Daoy (cell line): ENCODE results near the gene LGI1. TPM values are rescaled to one million over a fixed set of nuclear protein-coding genes. Genes with fewer than 3 reads are reported as not detected.

Source experiments
- DNase-seq: peaks from one replicate; pipeline ENCODE4 v3.0.0-alpha.2; 2015; ENCODE audit warnings: low read depth
- total RNA-seq: library from RNA; depleted of rRNA; stranded (reverse); fragments of >200 nt; shearing (Covaris generic); gene quantifications from 2 replicates; pipeline ENCODE4 v1.2.3, GENCODE V29; 2014; rRNA removed

Gene LGI1
- not detected in 2 replicates for total RNA-seq

GRCh38 chr10:93757801-93758507, at the start of gene LGI1:
LGI1 (plus strand) TSS chr10:93757936; CDS start chr10:93758145, 209 bp downstream.
- no peak for DNase-seq

GRCh38 chr10:93710333-93710909, 47.3 kb upstream of the LGI1 start:
- DNase-seq = no peak

DNA sequence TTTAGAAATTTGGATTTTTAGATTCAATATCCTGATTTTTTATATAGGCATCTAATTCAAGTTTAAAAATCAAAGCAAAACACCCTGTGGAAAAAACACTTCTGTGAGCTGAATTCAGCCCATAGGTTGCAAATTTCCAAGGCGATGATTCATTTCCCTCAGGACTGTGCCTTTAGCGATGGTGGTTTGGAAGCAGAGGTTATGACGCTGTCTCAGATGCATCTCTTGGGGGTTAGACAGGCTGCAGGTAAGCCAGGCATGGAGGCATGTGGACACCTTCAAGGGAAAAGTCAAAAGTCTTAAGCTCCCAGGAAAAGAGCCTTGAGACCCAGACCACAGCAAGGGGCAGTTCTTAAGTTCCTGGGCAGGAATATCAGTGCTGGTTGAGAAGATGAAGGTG, 45.8 kb upstream of the LGI1 start:
- peak; percentile 47 for DNase-seq

- DNase-seq = no peak
Measured at GRCh38 chr10:93712593-93712992, 45.1 kb upstream of the LGI1 start.

DNA sequence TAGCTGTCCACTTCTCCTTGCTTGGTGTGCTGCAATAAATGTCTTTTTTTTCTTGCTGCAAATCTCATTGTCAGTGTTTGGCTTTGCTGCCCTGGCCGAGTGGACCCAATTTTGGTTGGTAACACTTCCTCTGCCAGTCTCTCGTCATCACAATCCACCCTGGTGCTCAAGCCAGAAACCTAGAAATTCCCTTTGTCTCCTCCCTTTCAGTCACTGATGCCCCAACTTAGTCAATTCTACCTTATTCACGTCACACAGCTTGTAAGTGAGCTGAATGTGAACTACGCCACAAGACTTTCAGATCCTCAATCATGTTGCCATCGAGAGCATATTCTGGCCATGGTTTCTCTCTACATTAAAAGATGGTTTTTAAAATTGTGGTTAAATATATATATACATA, 42.4 kb upstream of the LGI1 start:
- no peak for DNase-seq

GRCh38 chr10:93716766-93717165, 41.0 kb upstream of the LGI1 start:
- no peak for DNase-seq

GRCh38 chr10:93718937-93719725, 38.6 kb upstream of the LGI1 start:
- DNase-seq = no peak

DNA sequence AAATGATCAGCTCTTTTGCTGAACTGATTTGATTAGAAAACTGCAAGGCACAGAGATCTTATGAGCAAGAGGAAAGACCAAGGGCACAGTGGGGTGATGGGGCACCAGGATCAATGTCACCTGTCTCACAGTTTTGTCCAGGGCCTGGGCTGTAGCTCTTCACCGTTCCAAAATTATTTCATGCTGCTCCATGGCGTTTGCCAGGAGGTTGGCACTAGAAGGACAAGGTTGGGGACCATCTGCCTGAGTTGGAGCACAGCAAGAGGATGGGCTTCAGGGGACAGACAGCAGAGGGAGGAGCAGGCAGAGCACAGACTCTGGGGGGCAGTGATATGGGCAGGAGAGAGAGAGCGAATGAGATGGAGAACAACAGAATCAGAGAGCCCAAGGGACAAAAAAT, 37.8 kb upstream of the LGI1 start:
- no peak for DNase-seq

DNA sequence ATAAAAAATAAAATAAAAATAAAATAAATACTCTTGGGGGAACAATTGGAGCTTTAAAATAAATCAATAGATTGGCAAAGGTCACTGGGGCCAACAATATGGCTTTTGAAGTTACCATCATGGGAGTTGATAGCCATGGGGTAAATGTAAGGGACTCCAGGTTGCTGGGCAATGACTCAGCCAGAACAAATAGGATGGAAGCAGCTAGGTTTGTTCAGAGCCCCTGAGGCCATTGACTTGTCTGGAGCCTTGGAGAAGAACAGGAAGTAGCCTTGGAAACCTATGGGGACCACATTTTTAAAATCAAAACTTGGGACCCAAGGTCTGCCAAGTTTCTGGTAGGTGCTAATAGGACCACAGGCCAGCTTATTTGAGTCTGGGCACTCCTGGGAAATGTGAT, 35.2 kb upstream of the LGI1 start:
- no peak for DNase-seq

DNA sequence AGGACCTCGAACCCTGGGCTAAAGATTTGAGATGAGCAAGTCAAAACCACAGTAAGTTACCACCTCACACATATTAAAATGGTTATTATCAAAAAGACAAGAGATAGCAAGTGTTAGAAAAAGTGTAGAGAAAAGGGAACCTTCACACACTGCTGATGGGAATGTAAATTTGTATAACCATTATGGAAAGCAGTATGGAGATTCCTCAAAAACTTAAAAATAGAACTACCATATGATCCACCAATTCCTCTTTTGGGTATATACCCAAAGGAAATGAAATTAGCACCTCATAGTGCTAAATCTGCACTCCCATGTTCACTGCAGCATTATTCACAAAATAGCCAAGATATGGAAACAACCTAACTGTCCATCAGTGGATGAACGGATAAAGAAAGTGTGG, 34.6 kb upstream of the LGI1 start:
- DNase-seq = no peak

GRCh38 chr10:93726024-93726423, 31.7 kb upstream of the LGI1 start:
- no peak for DNase-seq

DNA sequence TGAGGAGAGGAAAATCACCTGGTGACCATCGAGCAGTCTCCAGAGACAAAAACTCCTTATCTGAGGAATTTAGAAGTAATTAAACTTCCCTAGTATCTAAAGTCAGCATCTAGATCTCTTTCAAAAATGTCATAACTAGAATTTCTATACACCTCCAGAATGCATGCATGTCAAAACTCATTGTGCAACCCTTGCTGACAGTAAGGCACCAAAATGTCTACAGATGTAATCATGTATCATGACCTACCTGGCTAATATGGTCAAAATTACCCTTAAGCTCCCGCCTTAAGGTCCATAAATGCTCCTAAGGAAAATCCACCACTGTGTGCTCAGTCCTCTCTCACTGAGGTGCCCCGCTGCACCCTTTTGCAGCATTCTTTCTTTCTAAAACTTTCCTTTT, 16.4 kb upstream of the LGI1 start:
- DNase-seq = no peak

DNA sequence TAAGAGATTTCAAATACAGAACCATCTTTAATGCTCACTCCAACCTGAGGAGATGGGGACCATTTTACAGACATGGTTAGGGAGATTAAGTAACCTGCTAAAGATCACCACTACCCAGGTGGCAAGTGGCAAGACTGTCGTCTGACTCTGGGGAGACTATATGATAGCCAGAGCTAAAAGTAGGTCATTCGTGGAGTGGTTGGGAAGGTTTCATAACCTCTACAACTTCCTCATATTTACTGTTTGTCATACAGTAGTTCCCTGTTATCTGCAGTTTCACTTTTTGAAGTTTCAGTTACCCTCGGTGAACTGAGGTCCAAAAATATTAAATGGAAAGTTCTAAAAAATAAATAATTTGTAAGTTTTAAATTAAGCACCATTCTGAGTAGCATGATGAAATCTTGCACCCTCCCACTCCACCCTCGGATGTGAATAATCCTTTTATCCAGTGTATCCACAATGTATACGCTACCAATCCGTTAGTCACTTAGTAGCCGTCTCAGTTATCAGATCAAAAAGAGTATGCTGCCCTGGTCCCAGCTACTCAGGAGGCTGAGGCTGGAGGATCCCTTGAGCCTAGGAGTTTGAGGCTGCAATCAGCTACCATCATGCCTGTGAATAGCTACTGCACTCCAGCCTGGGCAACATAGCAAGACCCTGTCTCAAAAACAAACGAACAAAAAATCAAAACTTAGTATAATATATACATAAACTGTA, 14.9 kb upstream of the LGI1 start:
- no peak for DNase-seq

DNA sequence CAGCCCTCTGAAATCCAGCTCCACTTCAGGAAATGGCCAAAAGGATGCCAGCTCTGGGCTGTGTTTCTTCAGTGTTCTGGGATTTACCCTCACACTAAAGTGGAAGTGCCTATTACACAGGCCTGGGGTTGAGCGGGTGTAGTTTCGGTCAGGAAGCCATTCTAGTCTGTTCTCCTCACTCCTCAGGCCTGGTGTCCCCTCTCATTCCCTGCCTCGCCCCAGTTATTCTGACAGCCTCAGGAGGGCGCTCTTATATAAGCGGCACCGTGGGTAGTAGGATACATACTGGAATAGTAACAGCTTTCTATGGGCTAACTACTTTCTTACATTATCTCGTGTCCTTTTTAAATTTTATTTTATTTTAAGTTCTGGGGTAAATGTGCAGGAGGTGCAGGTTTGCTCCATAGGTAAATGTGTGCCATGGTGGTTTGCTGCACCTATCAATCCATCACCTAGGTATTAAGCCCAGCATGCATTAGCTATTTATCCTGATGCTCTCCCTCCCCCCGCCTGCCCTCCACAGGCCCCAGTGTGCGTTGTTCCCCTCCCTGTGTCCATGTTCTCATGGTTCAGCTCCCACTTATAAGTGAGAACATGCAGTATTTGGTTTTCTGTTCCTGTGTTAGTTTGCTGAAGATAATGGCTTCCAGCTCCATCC, 12.2 kb upstream of the LGI1 start:
- DNase-seq = peak; percentile 43

GRCh38 chr10:93746844-93747284, 10.9 kb upstream of the LGI1 start:
- peak; percentile 95 for DNase-seq

DNA sequence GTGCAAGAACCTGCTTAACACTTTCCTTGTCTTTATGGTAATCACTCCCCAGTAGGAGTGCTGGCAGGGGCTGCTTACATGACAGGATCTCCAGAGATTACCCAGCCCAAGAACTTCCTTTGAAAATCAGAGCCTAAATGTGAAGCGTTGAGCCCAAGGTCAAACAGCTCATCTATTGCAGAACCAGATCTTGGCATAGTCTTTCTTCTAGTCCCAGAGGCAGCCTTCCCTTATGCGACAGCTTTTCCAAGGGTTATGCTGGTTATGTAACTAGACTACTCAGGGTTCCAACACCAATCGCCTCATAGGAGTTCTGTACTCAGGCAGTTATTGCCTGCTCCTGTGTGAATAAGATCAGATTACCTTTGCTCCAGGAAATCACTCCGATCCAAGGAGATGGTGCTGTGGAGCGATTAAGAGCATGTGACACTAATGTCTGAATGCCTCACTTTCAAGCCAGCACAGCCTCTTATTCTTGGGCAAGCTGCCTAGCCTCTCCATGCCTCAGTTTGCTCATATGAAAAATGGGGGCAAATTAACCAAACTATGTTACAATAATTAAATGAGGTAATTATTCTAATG, 8.4 kb upstream of the LGI1 start:
- peak; percentile 18 for DNase-seq

- DNase-seq = no peak
Measured at GRCh38 chr10:93751124-93751523, 6.6 kb upstream of the LGI1 start.

DNA sequence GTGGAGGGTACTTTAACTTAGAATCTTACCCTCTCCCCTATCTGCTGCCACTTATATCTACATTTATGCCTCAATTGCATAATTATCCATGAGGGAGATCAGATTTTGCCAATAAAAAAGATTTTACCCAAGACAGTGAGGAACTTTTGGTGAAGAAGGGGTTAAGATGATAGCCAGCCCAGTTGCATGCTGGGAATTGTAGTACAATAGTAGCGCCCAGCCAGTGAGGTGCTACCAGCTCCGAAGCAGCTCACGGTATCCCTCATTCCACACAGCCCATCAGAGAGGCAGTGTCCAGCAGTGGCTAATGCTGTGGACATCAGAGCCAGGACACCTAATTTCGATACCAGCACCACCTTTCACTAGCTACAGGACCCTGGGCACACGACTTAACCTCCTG, 5.9 kb upstream of the LGI1 start:
- peak; percentile 22 for DNase-seq

DNA sequence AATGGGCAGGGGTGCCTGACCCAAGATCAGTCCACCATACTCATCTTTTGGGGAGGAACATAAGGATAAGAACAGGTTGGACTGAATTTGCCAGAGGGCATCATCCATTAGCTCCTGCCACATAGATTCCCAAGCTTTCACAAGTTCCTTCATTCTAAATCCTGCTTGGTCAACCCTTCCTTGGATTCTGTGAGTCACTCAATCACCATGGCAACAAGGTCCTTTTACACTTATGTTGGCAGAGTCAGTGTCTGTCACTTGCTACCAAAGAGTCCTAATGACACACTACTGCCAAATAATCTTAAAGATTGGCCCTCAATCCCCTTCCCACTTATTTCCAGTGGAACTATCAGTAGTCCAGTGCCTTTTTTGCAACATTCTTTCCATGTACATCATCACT, 5.0 kb upstream of the LGI1 start:
- peak; percentile 48 for DNase-seq

- DNase-seq = no peak
Measured at GRCh38 chr10:93753621-93754250, 4.0 kb upstream of the LGI1 start.

GRCh38 chr10:93754761-93755160, 3.0 kb upstream of the LGI1 start:
- DNase-seq = no peak
